ENCODE measurements around the gene ZNF181. TPM values are rescaled to one million over a fixed set of nuclear protein-coding genes. Genes with fewer than 3 reads are reported as not detected.

The ZNF181 gene
- polyA plus RNA-seq, 1 of the 3 experiments (the other 2 are of a cell fraction), result 8.1 TPM

DNA sequence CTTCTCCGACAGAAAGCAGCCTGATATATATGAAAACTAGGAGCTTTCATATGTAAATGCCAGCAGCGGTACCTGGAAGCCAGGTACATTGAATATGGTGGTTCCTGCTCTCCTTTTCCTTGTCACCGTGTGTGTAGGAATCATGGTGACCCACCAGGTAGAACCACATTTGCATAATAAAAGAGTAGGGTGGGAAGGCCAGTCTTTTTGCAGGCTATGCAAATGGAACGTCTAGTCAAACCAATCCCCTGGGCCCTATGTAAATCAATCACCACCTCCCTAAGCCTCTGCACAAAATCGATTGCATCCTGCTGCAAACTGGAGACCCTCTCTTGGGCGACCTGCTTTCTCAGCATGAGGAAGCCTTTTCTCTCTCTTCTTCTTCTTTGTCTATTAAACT, 22.2 kb upstream of the ZNF181 start:
- Histone ChIP-seq H3F3A (replicated peaks; ENCODE audit: insufficient read depth) (no peaks in the 10 kb centered on the region), H3K27ac (ENCODE audit: low read depth in 2 of 2, low read length in 1 of 2) (no peak overlapping the region), H3K9me2 (no peaks in the 10 kb centered on the region), H3K4me2 (no peak overlapping the region), H4K20me1 (ENCODE audit: insufficient read depth) (no peaks in the 10 kb centered on the region), H2AFZ (ENCODE audit: low read depth) (no peak overlapping the region), H3K79me2 (ENCODE audit: insufficient read depth) (no peaks in the 10 kb centered on the region), H3K27me3 (ENCODE audit: insufficient read depth) (no peaks in the 10 kb centered on the region), H3K4me1 (ENCODE audit: control insufficient read depth in 1 of 2, insufficient read depth in 2 of 2, low read depth in 1 of 2, low read length in 1 of 2) (no peaks in the 10 kb centered on the region), H3K9me3 (no peaks in the 10 kb centered on the region), H3K36me3 (replicated peaks in 1 of 2; ENCODE audit: control insufficient read depth in 1 of 2, insufficient read depth in 2 of 2, low read length in 1 of 2) (no peaks in the 10 kb centered on the region), H3K4me3 (ENCODE audit: low read depth in 2 of 2, low read length in 1 of 2) (no peak overlapping the region), H3K9ac (no peak overlapping the region)
- TF ChIP-seq RFX5 (IDR thresholded peaks at IDR 0.05; ENCODE audit: low read length) (no peak), TCF12 (IDR thresholded peaks at IDR 0.05) (no peak), FOXM1 (IDR thresholded peaks at IDR 0.05; ENCODE audit: low read depth) (no peak), GATA2 (CRISPR knock-in tag; IDR thresholded peaks at IDR 0.05) (no peak), RCOR1 (IDR thresholded peaks at IDR 0.05; ENCODE audit: low read length) (no peak), RAD21 (IDR thresholded peaks at IDR 0.05; ENCODE audit: low read length) (no peak), CHD2 (IDR thresholded peaks at IDR 0.05; ENCODE audit: low read length, partially characterized antibody) (no peak), NFIC (IDR thresholded peaks at IDR 0.05; ENCODE audit: borderline replicate concordance) (no peak), TEAD4 (IDR thresholded peaks at IDR 0.05; ENCODE audit: borderline replicate concordance, insufficient read depth) (no peak), RXRA (IDR thresholded peaks at IDR 0.05; ENCODE audit: borderline replicate concordance, low read depth) (no peak), MXI1 (IDR thresholded peaks at IDR 0.05; ENCODE audit: low read depth, low read length) (no peak), YY1 (IDR thresholded peaks at IDR 0.05; ENCODE audit: low read depth) (no peak), FOSL2 (IDR thresholded peaks at IDR 0.05; ENCODE audit: borderline replicate concordance, low read depth) (no peak), EZH2phosphoT487 (IDR thresholded peaks at IDR 0.05; ENCODE audit: borderline replicate concordance, low read depth) (no peak), USF1 (IDR thresholded peaks at IDR 0.05; ENCODE audit: borderline replicate concordance, low read depth) (no peak)
- TF ChIP-seq, protein P1, sequence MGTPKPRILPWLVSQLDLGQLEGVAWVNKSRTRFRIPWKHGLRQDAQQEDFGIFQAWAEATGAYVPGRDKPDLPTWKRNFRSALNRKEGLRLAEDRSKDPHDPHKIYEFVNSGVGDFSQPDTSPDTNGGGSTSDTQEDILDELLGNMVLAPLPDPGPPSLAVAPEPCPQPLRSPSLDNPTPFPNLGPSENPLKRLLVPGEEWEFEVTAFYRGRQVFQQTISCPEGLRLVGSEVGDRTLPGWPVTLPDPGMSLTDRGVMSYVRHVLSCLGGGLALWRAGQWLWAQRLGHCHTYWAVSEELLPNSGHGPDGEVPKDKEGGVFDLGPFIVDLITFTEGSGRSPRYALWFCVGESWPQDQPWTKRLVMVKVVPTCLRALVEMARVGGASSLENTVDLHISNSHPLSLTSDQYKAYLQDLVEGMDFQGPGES (IDR thresholded peaks at IDR 0.05; ENCODE audit: low read depth, low read length), result no peak
- 35% methylated on average over 6 of the region's 6 CpGs for WGBS (ENCODE audit: low lambda C conversion rate)
- CTCF ChIA-PET, result interaction anchor here (0.6 to 7.1 kb wide), 24 partner anchors 9 to 934 kb away, joined by 3 to 73 read pairs (median 4); partner anchors contain the start of gene ZNF302
- no peak for DNase-seq
- POLR2A ChIA-PET, result interaction anchor here (0.7 kb wide), 1 partner anchor 14 kb away, joined by 5 read pairs; no protein-coding TSS in a partner anchor
